PFSK-1 (cell line): ENCODE data around the gene TMEM156.

Experiments
- FOXP2 ChIP-seq: optimal IDR thresholded peaks from 2 replicates; pipeline ENCODE3; 2011; ENCODE audit warnings: borderline replicate concordance, control low read depth, inconsistent platforms; ENCODE audit not compliant: insufficient read depth; ENCODE audit errors: extremely low read length, extremely low read depth
- POLR2AphosphoS5 ChIP-seq: IDR thresholded peaks from 2 replicates; pipeline ENCODE4 v1.6.1; 2012; ENCODE audit warnings: low read depth, mild to moderate bottlenecking, control low read depth, low read length, moderate library complexity
- SIN3A ChIP-seq: IDR thresholded peaks from 2 replicates; pipeline ENCODE4 v1.6.1; 2012; ENCODE audit warnings: mild to moderate bottlenecking, low read length, moderate library complexity, borderline replicate concordance; ENCODE audit not compliant: insufficient read depth
- TAF1 ChIP-seq: IDR thresholded peaks from 2 replicates; pipeline ENCODE4 v1.6.1; 2012; ENCODE audit warnings: low read length, control low read depth, borderline replicate concordance; ENCODE audit not compliant: insufficient read depth
- TF ChIP-seq, protein P1 (sequence below), 2 experiments: IDR thresholded peaks; 2 replicates each; pipeline versions ENCODE4 v1.6.1 to v1.8.0; 2011 to 2012; ENCODE audit warnings: low read depth in 2 of 2, low read length in 2 of 2, control low read depth in 1 of 2, inconsistent platforms in 1 of 2, mild to moderate bottlenecking in 1 of 2, moderate library complexity in 1 of 2; ENCODE audit not compliant: insufficient read depth in 1 of 2

The TMEM156 gene

GRCh38 chr4:38955957-38956356, 76.3 kb downstream of the TMEM156 start:
- TF ChIP-seq SIN3A (no peak), POLR2AphosphoS5 (no peak), FOXP2 (no peak), TAF1 (no peak)
- TF ChIP-seq, protein P1, sequence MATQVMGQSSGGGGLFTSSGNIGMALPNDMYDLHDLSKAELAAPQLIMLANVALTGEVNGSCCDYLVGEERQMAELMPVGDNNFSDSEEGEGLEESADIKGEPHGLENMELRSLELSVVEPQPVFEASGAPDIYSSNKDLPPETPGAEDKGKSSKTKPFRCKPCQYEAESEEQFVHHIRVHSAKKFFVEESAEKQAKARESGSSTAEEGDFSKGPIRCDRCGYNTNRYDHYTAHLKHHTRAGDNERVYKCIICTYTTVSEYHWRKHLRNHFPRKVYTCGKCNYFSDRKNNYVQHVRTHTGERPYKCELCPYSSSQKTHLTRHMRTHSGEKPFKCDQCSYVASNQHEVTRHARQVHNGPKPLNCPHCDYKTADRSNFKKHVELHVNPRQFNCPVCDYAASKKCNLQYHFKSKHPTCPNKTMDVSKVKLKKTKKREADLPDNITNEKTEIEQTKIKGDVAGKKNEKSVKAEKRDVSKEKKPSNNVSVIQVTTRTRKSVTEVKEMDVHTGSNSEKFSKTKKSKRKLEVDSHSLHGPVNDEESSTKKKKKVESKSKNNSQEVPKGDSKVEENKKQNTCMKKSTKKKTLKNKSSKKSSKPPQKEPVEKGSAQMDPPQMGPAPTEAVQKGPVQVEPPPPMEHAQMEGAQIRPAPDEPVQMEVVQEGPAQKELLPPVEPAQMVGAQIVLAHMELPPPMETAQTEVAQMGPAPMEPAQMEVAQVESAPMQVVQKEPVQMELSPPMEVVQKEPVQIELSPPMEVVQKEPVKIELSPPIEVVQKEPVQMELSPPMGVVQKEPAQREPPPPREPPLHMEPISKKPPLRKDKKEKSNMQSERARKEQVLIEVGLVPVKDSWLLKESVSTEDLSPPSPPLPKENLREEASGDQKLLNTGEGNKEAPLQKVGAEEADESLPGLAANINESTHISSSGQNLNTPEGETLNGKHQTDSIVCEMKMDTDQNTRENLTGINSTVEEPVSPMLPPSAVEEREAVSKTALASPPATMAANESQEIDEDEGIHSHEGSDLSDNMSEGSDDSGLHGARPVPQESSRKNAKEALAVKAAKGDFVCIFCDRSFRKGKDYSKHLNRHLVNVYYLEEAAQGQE (IDR thresholded peaks at IDR 0.05; ENCODE audit: insufficient read depth in 1 of 2, low read depth in 2 of 2, low read length in 2 of 2): no peak

- TF ChIP-seq TAF1 (no peak), FOXP2 (no peak), POLR2AphosphoS5 (no peak), SIN3A (no peak)
- TF ChIP-seq, protein P1 (IDR thresholded peaks at IDR 0.05; ENCODE audit: insufficient read depth in 1 of 2, low read depth in 2 of 2, low read length in 2 of 2): no peak
Measured at GRCh38 chr4:38954727-38955126, 77.5 kb downstream of the TMEM156 start.

DNA sequence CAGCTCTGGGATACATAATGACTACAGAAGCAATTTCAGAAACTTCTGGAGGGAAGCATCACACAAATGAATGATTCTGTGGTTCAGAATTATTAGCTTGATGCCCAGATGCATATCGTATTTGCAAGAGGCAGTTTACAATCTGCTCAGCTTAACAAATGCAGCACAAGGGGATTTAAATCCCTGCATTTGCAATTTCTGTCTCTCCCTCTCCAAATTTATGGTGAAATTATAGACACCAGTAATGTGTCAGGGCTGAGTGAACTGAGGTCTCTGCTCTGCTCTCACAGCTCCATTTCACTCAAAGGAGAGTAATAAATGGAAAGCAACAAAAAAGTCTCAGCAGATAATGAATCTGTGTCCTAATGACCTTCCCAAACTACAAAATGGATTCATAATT, 80.2 kb downstream of the TMEM156 start:
- TF ChIP-seq SIN3A (no peak), FOXP2 (no peak), POLR2AphosphoS5 (no peak), TAF1 (no peak)
- TF ChIP-seq, protein P1 (IDR thresholded peaks at IDR 0.05; ENCODE audit: insufficient read depth in 1 of 2, low read depth in 2 of 2, low read length in 2 of 2): no peak

DNA sequence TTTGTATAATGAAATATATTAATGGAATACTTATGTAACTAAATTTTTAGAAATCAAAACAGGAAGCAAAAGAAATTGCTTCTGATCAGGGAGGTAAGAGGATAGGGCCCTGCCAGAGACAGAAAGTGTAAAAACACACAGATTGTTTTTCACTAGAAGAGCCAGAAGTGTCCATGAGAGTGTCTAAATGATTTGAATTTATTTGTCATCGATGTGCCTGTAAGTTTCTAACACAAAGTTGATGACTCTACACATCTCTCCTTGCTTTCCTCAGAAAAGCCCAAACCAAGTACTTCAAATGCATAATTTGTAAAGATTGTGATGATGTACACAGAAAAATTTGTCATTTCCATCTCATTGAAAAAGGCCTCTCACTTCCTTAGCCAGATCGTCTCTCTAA, 80.6 kb downstream of the TMEM156 start:
- TF ChIP-seq SIN3A: no peak
- TF ChIP-seq, protein P1 (IDR thresholded peaks at IDR 0.05; ENCODE audit: insufficient read depth in 1 of 2, low read depth in 2 of 2, low read length in 2 of 2): no peak
- TF ChIP-seq TAF1: no peak
- TF ChIP-seq FOXP2: no peak
- no peak for TF ChIP-seq POLR2AphosphoS5

DNA sequence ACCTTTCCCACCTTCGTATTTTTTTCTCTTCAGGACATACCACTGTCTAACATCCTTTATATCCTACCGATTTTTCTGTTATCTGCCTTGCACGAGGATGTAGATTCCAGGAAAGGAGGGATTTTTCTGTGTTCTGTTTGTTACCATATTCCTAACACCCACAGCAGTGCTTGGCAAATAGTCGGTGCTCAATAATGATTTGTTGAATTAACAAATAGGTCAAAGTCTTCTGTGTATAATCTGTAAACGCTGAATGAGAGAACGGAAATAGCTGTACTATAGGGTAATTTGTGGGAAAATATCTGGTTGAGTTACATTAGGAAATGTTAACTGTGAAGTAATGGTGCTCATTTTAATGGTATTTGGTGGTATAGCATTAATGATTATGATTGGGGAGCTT, 81.5 kb downstream of the TMEM156 start:
- TF ChIP-seq, protein P1 (IDR thresholded peaks at IDR 0.05; ENCODE audit: insufficient read depth in 1 of 2, low read depth in 2 of 2, low read length in 2 of 2): no peak
- TF ChIP-seq TAF1: no peak
- no peak for TF ChIP-seq SIN3A
- no peak for TF ChIP-seq POLR2AphosphoS5
